Ectodermal cell (in vitro differentiated cells): Measurements from ENCODE around the gene ITPR2.

Experiments
- H3K27ac ChIP-seq: 2 replicates; pipeline ENCODE4 v1.7.0; 2013; ENCODE audit warnings: mild to moderate bottlenecking, low read depth, low read length; ENCODE audit not compliant: insufficient read depth, poor library complexity, severe bottlenecking
- H3K27me3 ChIP-seq: 2 replicates; pipeline ENCODE4 v1.7.0; 2013; ENCODE audit warnings: mild to moderate bottlenecking, low read length; ENCODE audit not compliant: insufficient read depth, control insufficient read depth, poor library complexity, severe bottlenecking
- H3K36me3 ChIP-seq: one replicate; pipeline ENCODE4 v1.7.0; 2013; ENCODE audit warnings: low read length; ENCODE audit not compliant: control insufficient read depth, insufficient read depth
- H3K4me1 ChIP-seq: one replicate; pipeline ENCODE4 v1.7.0; 2013; ENCODE audit warnings: low read length; ENCODE audit not compliant: control insufficient read depth, insufficient read depth
- H3K4me3 ChIP-seq: 2 replicates; pipeline ENCODE4 v1.7.0; 2013; ENCODE audit warnings: low read depth, low read length, control low read depth; ENCODE audit not compliant: insufficient read depth
- H3K9me3 ChIP-seq: 2 replicates; pipeline ENCODE4 v1.7.0; 2013; ENCODE audit warnings: mild to moderate bottlenecking, low read length, moderate library complexity; ENCODE audit not compliant: control insufficient read depth
- WGBS, 2 experiments: methylation state at CpG; one replicate each; pipeline ENCODE4 v1.1.7; 2013; ENCODE audit warnings: missing lambda C conversion rate in 2 of 2; 5-methylcytosine and 5-hydroxymethylcytosine counted together

Gene ITPR2

GRCh38 chr12:26621932-26622331, 211.1 kb downstream of the ITPR2 start:
- no peak overlapping the region for H3K4me3 ChIP-seq
- no peaks in the 10 kb centered on the region for H3K4me1 ChIP-seq
- H3K27ac ChIP-seq: no peak overlapping the region
- no peaks in the 10 kb centered on the region for H3K27me3 ChIP-seq
- WGBS, 2 experiments: 92% methylated on average over 3 of the region's 3 CpGs
- H3K36me3 ChIP-seq: no peaks in the 10 kb centered on the region
- no peaks in the 10 kb centered on the region for H3K9me3 ChIP-seq

GRCh38 chr12:26620907-26621306, 212.1 kb downstream of the ITPR2 start:
- no peak overlapping the region for H3K4me3 ChIP-seq
- H3K4me1 ChIP-seq: no peaks in the 10 kb centered on the region
- H3K27ac ChIP-seq: no peak overlapping the region
- 92 to 93% methylated on average over 5 of the region's 5 CpGs for WGBS, 2 experiments
- H3K9me3 ChIP-seq: no peaks in the 10 kb centered on the region
- H3K36me3 ChIP-seq: no peaks in the 10 kb centered on the region
- H3K27me3 ChIP-seq: no peaks in the 10 kb centered on the region

- Histone ChIP-seq H3K9me3 (no peaks in the 10 kb centered on the region), H3K4me1 (no peaks in the 10 kb centered on the region), H3K4me3 (no peak overlapping the region), H3K36me3 (no peaks in the 10 kb centered on the region), H3K27me3 (no peaks in the 10 kb centered on the region), H3K27ac (no peak overlapping the region)
- 85 to 93% methylated on average over 1 of the region's 1 CpG for WGBS, 2 experiments
Observed at GRCh38 chr12:26617513-26617912, 215.5 kb downstream of the ITPR2 start.

GRCh38 chr12:26614011-26614616, 218.9 kb downstream of the ITPR2 start:
- 58 to 61% methylated on average over 3 of the region's 3 CpGs for WGBS, 2 experiments
- Histone ChIP-seq H3K27me3 (no peaks in the 10 kb centered on the region), H3K4me1 (no peaks in the 10 kb centered on the region), H3K9me3 (no peaks in the 10 kb centered on the region), H3K27ac (no peak overlapping the region), H3K4me3 (no peak overlapping the region), H3K36me3 (no peaks in the 10 kb centered on the region)

GRCh38 chr12:26612203-26612602, 220.8 kb downstream of the ITPR2 start:
- Histone ChIP-seq H3K27ac (no peak overlapping the region), H3K9me3 (no peaks in the 10 kb centered on the region), H3K4me1 (no peaks in the 10 kb centered on the region), H3K36me3 (no peaks in the 10 kb centered on the region), H3K4me3 (no peak overlapping the region), H3K27me3 (no peaks in the 10 kb centered on the region)
- WGBS, 2 experiments: 82 to 88% methylated on average over 1 of the region's 2 CpGs

GRCh38 chr12:26611598-26611997, 221.4 kb downstream of the ITPR2 start:
- H3K4me1 ChIP-seq: no peaks in the 10 kb centered on the region
- H3K36me3 ChIP-seq: no peaks in the 10 kb centered on the region
- H3K4me3 ChIP-seq: no peak overlapping the region
- H3K27me3 ChIP-seq: no peaks in the 10 kb centered on the region
- no peak overlapping the region for H3K27ac ChIP-seq
- no peaks in the 10 kb centered on the region for H3K9me3 ChIP-seq
- WGBS, 2 experiments: 96 to 98% methylated on average over 5 of the region's 6 CpGs

- Histone ChIP-seq H3K36me3 (no peaks in the 10 kb centered on the region), H3K27me3 (no peaks in the 10 kb centered on the region), H3K4me1 (no peaks in the 10 kb centered on the region), H3K9me3 (no peaks in the 10 kb centered on the region), H3K27ac (no peak overlapping the region), H3K4me3 (no peak overlapping the region)
- WGBS, 2 experiments: 94 to 98% methylated on average over 8 of the region's 8 CpGs
Observed at GRCh38 chr12:26610774-26611173, 222.2 kb downstream of the ITPR2 start.

- no peaks in the 10 kb centered on the region for H3K9me3 ChIP-seq
- no peaks in the 10 kb centered on the region for H3K27me3 ChIP-seq
- no peaks in the 10 kb centered on the region for H3K36me3 ChIP-seq
- WGBS, 2 experiments: 90 to 94% methylated on average over 1 of the region's 1 CpG
- H3K4me1 ChIP-seq: no peaks in the 10 kb centered on the region
- H3K4me3 ChIP-seq: no peak overlapping the region
- no peak overlapping the region for H3K27ac ChIP-seq
Observed at GRCh38 chr12:26609986-26610385, 223.0 kb downstream of the ITPR2 start.

- Histone ChIP-seq H3K9me3 (no peaks in the 10 kb centered on the region), H3K27ac (no peak overlapping the region), H3K4me1 (no peaks in the 10 kb centered on the region), H3K36me3 (no peaks in the 10 kb centered on the region), H3K4me3 (no peak overlapping the region), H3K27me3 (no peaks in the 10 kb centered on the region)
- WGBS, 2 experiments: 95 to 100% methylated on average over 2 of the region's 2 CpGs
Observed at GRCh38 chr12:26608706-26609105, 224.3 kb downstream of the ITPR2 start.

GRCh38 chr12:26608273-26608672, 224.7 kb downstream of the ITPR2 start:
- Histone ChIP-seq H3K27me3 (no peaks in the 10 kb centered on the region), H3K27ac (no peak overlapping the region), H3K4me1 (no peaks in the 10 kb centered on the region), H3K36me3 (no peaks in the 10 kb centered on the region), H3K4me3 (no peak overlapping the region), H3K9me3 (no peaks in the 10 kb centered on the region)
- 95 to 96% methylated on average over 11 to 12 of the region's 12 CpGs for WGBS, 2 experiments

- no peak overlapping the region for H3K4me3 ChIP-seq
- H3K4me1 ChIP-seq: no peaks in the 10 kb centered on the region
- H3K27ac ChIP-seq: no peak overlapping the region
- H3K9me3 ChIP-seq: no peaks in the 10 kb centered on the region
- no peaks in the 10 kb centered on the region for H3K27me3 ChIP-seq
- H3K36me3 ChIP-seq: no peaks in the 10 kb centered on the region
Observed at GRCh38 chr12:26606911-26607310, 226.1 kb downstream of the ITPR2 start.
